NB4 (cell line): ENCODE results near the gene GOLM1.
"Not testable (repeated sequence)": the region's sequence is repeated elsewhere in the genome, so short reads cannot be mapped to it uniquely, and the experiment has no call there.

Experiments used
- DNase-seq: peaks from one replicate; pipeline ENCODE4 v3.0.0; 2010; ENCODE audit warnings: low read depth
- H3K4me3 ChIP-seq: one replicate; pipeline ENCODE4 v1.5.1; 2011; ENCODE audit warnings: mild to moderate bottlenecking, low read depth, low read length, moderate library complexity
- MYC ChIP-seq: IDR thresholded peaks from 2 replicates; pipeline ENCODE4 v1.6.1; 2011; ENCODE audit warnings: low read depth, low read length
- POLR2A ChIP-seq: IDR thresholded peaks from 2 replicates; pipeline ENCODE4 v1.6.1; 2011; ENCODE audit warnings: mild to moderate bottlenecking; ENCODE audit not compliant: insufficient read length; ENCODE audit errors: extremely low read depth
- TF ChIP-seq, protein P1 (sequence below): IDR thresholded peaks from 2 replicates; pipeline ENCODE4 v1.6.1; 2011; ENCODE audit warnings: low read depth, low read length
- TF ChIP-seq, protein P2 (sequence below): IDR thresholded peaks from one replicate; pipeline ENCODE4 v1.5.1; 2012; ENCODE audit warnings: low read depth, low read length

Gene GOLM1

DNA sequence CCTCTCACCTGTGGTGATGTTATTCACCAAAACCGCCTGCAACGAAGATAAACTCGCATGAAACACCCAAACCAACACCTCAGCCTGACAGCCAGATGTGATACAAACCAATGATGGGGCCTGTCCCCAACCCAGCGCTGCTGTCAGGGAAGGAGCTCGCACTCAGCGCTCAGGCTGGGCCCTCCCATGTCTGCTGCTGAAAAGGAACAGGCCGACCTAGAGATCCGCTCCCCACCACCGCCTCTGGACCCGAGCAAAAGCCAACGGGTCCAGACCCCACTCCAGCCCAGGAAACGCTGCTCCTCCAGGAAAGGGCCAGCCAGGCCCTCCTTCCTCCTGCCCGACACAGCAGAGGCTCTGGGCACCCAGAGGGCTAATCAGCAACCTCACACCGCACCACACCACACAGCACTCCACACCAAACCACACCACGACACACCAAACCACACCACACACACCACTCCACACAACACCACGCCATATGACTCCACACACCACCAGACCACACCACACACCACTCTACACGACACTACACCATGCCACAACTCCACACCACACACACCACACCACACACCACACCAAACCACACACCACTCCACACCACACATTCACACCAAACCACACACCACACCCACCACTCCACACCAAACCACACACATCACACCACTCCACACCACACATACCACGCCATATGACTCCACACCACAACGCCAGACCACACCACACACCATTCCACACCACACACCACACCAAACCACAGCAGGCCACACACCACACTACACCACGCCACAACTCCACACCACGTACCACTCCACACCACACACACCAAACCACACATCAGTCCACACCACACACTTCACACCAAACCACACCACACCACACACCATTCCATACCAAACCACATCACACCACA lies 46.5 kb downstream of the GOLM1 start:
- TF ChIP-seq, protein P1, sequence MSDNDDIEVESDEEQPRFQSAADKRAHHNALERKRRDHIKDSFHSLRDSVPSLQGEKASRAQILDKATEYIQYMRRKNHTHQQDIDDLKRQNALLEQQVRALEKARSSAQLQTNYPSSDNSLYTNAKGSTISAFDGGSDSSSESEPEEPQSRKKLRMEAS: no peak
- TF ChIP-seq, protein P2, sequence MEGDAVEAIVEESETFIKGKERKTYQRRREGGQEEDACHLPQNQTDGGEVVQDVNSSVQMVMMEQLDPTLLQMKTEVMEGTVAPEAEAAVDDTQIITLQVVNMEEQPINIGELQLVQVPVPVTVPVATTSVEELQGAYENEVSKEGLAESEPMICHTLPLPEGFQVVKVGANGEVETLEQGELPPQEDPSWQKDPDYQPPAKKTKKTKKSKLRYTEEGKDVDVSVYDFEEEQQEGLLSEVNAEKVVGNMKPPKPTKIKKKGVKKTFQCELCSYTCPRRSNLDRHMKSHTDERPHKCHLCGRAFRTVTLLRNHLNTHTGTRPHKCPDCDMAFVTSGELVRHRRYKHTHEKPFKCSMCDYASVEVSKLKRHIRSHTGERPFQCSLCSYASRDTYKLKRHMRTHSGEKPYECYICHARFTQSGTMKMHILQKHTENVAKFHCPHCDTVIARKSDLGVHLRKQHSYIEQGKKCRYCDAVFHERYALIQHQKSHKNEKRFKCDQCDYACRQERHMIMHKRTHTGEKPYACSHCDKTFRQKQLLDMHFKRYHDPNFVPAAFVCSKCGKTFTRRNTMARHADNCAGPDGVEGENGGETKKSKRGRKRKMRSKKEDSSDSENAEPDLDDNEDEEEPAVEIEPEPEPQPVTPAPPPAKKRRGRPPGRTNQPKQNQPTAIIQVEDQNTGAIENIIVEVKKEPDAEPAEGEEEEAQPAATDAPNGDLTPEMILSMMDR: no peak
- TF ChIP-seq MYC: no peak
- no peak overlapping the region for H3K4me3 ChIP-seq
- no peak for DNase-seq

- not testable (repeated sequence) for DNase-seq, H3K4me3 ChIP-seq
Measured at GRCh38 chr9:86048018-86048742, 51.2 kb downstream of the GOLM1 start.

DNA sequence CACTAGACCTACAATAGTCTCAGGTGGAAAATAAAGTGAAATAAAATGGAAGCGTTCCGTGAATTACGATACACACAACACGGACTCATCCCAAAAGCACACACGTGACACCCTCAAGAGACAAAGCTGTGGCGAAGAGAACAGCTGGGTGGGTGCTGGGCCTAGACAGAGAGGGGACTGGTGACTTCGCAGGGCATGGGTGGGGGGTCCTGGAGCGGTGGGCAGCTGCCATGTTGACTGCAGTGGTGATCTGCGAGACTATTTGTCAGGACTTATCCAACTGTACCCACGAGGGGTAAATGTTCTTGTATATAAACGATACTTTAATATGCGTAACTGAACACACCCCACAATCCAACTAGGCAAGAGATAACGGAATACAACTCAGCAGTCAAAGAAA lies 52.0 kb downstream of the GOLM1 start:
- no peak for DNase-seq
- H3K4me3 ChIP-seq: no peak overlapping the region
- TF ChIP-seq, protein P2: no peak
- no peak for TF ChIP-seq POLR2A
- TF ChIP-seq, protein P1: no peak
- no peak for TF ChIP-seq MYC

DNA sequence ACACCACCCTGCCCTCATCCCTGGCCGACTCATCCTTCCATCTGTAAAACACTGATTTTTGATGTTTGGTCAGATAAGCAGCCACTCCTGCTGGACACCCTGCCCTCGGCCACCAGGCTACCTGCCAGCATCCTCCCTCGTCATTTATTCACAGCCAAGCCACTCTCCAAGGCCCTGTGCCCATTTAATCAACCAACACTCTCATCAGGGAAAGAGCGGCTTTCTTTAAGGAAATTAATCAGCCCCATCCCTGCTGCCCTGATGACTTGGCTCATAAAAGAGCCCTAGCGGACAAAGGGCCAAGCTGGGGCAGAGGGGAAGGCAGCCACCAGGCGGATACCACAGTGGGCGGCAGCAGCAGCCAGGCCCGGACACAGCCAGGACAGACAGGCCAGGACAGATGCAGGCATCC lies 52.4 kb downstream of the GOLM1 start:
- TF ChIP-seq POLR2A (no peak), MYC (no peak)
- TF ChIP-seq, protein P1: no peak
- TF ChIP-seq, protein P2: no peak
- no peak overlapping the region for H3K4me3 ChIP-seq
- no peak for DNase-seq

- no peak for DNase-seq
- no peak for TF ChIP-seq MYC
- TF ChIP-seq, protein P1: no peak
- TF ChIP-seq POLR2A: no peak
- TF ChIP-seq, protein P2: no peak
- no peak overlapping the region for H3K4me3 ChIP-seq
Measured at GRCh38 chr9:86046071-86046636, 53.2 kb downstream of the GOLM1 start.

GRCh38 chr9:86045654-86046053 lies 53.7 kb downstream of the GOLM1 start:
- TF ChIP-seq, protein P1: no peak
- TF ChIP-seq MYC (no peak), POLR2A (no peak)
- TF ChIP-seq, protein P2: no peak
- DNase-seq: no peak
- H3K4me3 ChIP-seq: no peak overlapping the region
